ELR (cell line): ENCODE measurements around the gene IFITM5.

Experiments used
- DNase-seq: peaks from one replicate; pipeline ENCODE4 v3.0.0-alpha.2; 2015; ENCODE audit warnings: low read depth

Gene IFITM5

DNA sequence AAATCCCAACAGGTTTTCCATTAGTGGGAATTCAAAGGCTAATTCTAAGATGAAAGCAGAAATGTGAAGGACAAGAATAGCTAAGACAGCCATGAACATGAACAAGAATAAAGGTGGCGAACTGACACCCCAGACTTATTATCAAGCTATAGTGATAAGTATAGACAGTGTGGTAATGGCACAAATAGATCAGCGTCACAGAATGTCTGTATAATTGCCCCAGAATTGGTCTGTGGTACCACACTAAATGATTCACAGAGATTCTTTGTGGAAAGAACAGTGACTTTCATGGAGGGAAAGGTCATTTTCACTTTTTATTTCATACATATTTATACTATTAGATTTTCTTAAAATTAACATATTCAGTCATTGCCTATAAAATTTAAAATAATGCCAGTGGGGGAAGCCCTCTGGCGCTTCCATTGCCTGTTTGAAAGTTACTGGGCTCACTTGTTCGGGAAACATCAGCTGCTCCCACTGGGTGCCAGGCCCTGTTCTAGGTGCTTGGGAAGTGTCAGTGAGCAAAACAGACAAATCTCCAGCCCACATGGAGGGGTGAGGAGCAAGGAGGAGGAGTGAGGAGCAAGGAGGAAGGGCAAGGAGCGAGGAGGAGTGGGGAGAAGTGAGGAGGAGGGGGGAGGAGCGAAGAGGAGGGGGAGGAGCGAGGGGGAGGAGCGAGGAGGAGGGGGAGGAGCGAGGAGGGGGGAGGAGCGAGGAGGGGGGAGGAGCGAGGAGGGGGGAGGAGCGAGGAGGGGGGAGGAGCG is 32.5 kb downstream of the IFITM5 start:
- no peak for DNase-seq

DNA sequence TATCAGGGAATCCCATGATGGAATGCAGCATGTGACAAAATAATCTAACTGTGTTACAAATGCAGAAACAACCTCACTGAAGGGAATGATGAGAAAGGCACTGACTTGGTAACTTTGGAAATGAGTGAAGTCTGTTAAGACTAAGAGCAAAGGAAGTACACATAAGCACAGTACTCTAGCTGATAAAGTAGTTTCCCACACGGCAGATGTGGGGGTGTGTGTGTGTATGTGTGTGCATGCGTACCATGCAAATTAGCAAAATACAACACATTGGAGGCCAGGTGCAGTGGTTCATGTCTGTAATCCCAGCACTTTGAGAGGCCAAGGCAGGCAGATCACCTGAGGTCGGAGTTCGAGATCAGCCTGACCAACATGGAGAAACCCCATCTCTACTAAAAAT is 37.7 kb downstream of the IFITM5 start:
- DNase-seq = no peak

DNA sequence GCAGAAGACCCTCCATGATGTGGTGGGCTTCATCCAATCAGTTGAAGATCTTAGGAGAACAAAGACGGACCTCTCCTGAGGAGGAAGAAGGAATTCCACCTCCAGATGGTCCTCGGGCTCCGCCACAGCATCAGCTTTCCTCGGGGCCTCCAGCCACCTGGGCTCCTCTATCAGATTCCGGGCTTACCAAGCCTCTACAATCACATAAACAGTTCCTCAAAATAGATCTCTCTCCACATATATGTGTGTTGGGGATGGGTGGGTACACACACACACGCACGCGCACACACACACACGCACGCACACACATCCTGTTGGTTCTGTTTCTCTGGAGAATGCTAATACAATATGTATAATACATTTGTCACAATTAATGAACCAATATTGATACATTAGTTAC is 39.9 kb downstream of the IFITM5 start:
- DNase-seq = no peak

DNA sequence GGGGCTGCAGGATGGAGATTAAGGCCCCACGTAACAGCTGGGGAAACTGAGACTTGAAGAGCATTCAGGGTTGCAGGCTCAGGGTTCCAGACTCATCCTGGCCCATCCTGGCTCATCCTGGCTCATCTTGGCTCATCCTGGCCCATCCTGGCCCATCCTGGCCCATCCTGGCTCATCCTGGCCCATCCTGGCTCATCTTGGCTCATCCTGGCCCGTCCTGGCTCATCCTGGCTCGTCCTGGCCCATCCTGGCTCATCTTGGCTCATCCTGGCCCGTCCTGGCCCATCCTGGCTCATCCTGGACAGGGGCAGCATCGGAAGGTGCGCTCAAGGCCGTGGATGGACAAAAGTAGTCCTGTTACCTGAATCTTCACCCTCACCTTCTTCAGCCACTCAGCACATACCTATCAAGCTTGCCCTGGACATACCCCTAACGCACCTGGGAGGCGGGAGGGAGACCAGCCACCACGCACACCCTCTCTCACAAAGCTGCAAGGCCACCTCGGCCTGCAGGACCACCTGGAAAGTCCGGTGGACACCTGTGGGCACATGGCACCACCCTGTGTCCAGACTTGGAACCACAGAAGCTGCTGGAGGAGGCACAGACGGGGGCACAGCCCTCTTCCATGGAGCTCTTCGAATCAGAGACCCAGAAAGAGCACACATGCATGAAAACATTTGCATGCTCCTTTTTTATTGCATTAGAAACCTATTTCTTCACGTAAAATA is 41.4 kb downstream of the IFITM5 start:
- DNase-seq = peak; percentile 27

DNA sequence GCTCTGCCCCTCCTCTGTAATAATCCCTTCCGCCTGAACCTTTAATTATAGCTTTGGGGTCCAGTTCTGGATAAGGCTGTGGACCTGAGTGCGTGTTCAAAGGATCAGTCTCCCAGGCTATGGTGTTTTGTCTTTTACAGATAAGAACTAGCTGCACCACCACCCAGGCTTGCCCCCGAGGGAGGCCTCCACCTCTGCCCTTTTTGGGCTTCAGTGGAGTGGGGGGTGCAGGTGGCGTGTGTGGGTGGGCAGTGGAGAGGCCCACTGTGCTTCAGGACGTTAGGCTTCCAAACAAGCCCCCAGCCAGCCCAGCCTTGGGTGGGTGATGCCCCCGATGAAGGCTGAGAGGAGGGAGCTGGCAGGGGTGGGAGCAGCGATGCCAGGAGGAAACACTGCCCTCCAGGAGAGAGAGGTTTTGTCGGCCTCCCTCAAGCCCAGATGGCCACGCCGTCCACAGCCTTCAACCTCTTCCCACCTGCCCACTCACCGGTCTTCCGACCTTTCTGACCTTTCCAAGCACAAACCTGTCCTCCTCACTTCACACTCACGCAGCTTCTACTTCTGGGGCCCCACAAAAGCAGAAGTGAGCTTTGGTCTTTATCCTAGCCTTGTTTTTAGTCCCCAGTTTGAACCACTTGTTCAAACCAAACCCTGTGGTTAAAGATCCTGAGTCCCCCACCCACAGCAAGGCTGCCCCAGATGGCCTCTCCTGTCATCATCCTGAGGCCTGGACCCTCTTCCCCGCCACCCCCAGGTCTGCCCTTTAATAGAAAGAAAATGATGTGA is 42.2 kb downstream of the IFITM5 start:
- no peak for DNase-seq

DNA sequence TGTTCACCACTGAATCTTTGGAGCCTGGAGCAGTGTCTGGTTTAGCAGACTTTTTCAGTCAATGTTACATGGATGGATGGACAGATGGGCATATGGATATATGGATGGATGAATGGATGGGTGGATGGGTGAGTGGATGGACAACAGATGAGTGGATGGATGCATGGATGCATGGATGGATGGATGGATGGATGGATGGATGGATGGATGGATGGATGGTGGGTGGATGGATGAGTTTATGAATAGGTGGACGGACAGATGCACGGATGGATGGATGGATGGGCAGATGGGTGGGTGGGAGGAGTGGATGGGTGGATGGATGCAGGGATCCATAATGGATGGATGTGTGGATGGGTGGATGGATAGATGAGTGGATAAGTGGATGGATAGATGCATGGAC is 43.5 kb downstream of the IFITM5 start:
- DNase-seq = no peak

DNA sequence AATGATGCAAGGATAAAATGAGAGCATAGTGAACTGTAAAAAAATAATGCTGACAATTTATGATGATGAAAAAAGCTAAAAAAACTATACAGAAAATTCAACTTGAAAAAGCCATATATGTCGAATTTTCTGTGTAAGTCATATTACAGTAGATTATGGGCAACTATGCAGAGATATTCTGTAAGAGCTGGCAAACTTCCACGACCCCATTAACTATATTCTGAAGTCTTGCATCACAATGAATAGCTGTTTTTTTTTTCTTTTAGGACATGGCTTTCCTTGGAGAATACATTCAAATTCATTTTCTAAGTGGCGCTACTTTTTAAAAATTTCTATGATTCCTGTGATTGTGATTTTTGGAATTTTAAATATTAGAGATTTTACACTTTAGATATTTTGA is 44.1 kb downstream of the IFITM5 start:
- no peak for DNase-seq

DNA sequence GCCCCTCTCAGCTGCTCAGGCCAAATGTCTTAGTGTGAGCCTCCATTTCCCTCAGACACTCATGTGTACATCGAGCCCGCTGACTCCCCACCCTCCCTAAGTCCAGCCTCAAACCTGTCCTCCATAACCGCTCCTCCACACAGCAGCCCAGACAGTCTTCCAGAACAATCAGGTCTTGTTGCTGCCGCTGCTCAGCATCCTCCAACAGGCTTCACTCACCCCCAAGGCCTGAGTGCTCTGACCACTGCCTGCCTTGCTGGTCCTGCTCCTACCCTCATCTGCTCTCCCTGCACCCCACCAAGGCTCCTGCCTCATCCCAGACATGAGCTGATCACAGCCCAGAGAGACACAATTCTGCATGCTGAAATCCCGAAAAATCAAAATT is 45.4 kb downstream of the IFITM5 start:
- no peak for DNase-seq

DNA sequence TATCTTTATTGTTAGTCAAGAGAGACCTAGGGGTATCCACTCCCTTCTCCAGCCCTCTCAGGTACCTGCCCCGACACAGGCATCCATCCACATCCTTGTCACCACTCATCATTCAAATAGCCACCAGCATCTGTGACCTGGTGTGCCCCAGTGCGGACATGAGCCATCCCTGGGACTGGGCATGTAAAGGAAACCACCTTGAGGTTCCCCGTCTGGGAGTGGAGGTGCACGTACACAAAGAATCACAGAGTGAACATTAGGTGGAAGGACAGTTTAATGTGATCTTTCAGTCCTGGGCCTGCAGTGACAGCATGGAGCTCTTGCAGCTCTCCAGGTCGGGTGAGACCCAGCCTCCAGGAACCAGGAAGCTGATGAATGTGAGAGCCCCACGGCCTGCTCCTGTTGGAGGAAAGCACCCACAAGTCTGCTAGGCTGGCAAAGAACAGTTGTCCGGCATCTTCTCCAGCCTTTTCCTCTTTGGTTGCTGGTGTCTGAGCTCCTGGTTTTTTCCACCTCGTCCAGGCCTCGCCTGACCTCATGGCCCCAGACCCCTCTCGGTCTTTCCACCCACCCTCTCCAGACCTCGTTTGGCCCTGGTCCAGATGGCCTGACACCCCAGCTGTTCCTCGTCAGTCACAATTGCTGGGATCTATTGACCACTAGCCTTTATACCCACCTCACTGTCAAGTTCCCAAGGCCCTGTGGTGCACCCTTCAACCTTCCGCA is 46.0 kb downstream of the IFITM5 start:
- DNase-seq = no peak

DNA sequence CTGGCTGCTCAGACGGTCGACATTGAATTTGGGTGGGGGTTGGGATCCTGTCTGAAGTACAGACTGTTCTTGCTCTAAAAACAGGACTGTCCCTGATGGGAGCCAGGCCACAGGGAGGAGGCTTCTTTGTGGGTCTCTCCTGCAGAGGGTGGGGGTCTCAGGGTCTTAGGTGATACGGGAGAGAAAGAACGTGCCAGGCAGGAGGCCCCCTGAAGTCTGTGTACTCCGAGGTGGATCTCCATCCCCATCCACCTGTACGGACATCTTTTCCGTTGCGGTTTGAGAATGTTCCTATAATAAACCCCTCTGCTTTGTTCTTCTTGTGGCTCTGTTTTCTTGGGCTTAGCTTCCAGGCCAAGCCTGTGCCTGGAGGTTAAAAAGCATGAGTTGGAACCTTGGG is 46.7 kb downstream of the IFITM5 start:
- DNase-seq = no peak

DNA sequence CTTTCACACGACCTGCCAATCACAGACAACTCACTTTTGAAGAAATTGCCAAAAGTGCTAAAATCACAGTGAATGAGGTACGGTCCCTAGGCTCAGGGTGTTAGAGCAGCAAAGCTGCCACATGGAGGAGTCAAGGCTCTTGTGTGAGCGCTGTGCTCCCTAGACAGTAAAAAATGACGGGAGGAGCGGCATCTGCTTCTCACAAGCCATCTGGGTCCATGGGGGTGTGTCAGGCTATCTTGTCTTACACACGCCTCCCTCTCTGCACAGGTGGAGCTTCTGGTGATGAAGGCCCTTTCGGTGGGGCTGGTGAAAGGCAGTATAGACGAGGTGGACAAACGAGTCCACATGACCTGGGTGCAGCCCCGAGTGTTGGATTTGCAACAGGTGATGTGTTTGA is 47.8 kb downstream of the IFITM5 start:
- DNase-seq = no peak

DNA sequence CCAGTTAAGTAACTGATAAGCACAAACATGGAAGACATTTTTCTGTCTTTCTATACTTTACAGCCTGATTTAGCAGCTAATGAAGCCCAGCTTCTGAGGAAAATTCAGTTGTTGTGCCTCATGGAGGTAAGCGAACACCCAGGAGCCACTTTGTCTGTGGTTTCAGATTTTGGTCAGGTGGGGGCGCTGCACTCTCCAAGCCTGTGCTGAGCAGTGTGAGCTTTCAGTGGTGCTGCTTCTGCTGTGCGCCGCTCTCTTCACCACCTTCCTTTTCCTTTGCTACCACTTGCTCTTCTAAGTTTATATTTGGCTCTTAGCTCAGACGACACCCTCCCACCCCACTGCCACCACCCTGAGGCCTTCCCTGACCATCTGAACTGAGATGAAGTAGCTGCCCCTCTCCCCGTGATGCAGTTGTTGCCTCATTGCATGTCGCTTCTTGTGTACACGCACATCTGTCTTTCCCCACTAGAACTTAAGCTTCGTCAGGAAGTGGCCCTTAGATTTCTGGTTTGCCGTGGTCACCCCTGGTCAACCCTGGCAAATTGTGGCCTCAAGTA is 48.5 kb downstream of the IFITM5 start:
- peak; percentile 55 for DNase-seq

DNA sequence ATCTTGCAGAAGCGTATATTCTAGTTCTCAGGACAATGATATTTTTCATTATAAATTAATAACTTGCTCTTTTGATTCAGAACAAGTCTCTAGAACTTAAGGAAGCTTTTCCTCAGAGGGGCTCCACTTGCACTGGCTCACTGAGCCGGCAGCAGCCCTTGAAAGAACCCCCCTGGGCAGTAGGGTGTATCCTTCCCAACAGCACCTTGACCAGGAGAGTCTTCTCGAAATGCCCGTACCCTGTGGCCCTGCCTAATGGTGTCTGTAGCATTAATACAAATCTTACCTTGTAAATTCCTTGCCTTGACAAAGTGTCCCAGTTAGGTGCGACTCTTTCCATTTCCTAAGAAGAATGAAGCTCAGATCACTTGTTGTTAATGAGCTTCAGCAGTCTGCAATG is 49.1 kb downstream of the IFITM5 start:
- DNase-seq = no peak

DNA sequence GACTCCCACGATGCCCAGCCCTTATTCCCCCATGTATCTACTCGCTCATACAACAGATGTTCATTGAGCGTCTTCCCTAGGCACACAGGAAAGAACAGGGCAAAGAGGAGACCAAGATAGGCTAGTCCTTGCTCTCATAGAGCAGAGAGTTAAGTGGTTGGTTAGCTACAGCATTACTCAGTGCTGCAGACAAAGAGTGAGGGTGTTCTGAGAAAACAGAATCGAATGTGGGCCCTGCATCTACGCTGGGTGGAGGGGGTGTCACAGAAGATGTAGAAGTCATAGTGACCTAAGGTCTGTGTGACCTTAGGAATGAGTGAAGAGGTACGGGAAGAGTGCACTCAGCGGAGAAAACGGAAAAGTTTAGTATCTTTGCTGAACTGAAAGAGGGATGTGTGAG is 50.3 kb downstream of the IFITM5 start:
- DNase-seq = no peak
